CD4-positive, alpha-beta T cell treated with Interleukin-6 at 100 ng/mL for 8 hours (primary cell): Measurements from ENCODE around the gene CRYBA1.
"Not testable (repeated sequence)": the region's sequence is repeated elsewhere in the genome, so short reads cannot be mapped to it uniquely, and the experiment has no call there.

Experiments
- DNase-seq: peaks from one replicate; pipeline ENCODE4 v3.0.0-alpha.2; 2020; ENCODE audit warnings: mixed read lengths, low spot score

CRYBA1 gene

DNA sequence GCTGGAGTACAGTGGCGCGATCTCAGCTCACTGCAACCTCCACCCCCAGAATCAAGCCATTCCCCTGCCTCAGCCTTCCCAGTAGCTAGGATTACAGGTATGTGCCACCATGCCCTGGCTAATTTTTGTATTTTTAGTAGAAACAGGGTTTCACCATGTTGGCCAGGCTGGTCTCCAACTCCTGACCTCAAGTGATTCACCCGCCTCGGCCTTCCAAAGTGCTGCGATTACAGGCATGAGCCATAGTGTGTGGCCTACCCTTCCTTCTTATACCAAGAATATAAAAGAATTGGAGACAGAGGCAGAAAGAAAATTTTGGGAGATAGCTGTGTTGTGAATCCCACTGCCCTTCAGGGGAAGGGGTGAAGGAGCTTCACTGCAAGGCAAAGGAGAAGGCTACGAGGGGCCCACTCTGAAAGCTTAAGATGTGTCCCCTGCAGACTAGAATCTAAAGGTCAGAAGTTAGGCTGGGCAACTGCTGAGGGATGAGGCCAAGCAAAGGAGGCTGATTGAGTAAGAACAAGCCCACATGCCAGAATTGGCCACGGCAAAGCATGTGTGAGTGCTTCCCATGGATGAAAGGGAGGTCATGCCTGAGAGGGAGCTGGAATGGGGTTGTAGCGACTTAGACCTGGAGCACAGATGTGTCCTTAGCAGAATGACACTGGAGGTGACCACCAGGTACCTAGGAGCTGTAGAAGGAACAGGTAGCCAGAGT is 8.4 kb upstream of the CRYBA1 start:
- no peak for DNase-seq

DNA sequence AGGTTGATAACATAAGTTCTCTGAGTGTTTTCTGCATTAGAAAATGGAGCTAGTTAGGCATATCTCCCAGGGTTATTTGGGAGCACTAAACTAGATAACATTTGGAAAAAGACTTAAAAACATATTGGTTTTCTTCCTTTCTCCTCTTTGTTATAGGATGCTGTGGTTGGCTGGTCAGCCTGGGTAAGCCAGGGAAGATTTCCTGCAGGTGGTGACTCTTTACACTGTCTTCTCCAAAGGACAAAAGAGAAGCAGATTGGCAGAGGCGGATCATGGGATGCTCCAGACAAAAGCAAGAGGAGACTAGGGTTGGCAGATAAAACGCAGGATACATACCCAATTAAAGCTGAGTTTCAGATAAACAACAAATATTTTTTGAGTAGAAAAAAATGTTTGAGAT is 6.2 kb upstream of the CRYBA1 start:
- no peak for DNase-seq

DNA sequence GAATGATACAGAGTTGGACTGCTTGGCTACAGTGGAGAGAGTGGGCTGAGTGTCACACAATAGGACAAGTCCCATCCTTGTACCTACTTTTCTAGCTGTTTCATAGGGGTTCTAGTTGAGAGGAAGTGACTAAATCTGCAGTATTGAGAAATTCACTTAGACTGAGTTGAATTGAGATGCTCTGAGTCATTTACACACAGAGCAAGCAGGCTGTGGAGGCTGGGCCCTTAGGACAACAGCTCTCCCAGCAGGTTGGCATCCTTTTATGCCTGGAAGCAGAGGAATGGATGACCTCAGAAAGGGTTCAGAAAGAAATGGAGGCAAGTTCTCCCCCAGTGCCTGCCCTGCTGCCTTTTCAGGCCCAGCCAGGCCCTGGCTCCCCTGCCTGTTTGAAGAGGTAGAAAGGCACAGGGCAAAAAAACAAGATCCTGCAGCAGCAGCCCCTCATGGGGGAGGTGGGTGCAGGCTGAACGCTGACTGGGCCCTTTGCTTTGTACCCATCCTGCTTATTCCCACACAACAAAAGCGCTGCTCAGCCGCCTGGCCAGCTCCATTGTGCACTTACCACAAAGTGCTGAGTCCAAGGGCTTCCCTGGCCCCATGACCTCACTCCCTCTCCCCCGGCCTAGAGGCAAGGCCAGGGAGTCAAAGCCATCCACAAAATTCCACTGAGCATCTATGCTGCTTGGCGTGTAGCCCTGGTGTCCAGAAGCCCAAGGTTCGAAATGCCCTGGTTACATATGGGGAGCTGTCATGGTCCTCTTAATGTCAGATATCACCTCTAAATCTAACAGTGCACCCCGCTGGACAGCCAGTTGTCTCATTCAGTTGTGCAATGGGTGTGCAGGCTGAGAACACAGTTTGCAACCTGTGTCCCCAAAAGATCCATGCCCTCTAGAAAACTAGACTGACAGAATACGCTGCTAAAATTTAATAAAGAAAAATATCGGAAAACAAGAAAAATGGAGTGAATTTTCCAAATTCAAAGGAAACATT is 5.4 kb upstream of the CRYBA1 start:
- no peak for DNase-seq

DNA sequence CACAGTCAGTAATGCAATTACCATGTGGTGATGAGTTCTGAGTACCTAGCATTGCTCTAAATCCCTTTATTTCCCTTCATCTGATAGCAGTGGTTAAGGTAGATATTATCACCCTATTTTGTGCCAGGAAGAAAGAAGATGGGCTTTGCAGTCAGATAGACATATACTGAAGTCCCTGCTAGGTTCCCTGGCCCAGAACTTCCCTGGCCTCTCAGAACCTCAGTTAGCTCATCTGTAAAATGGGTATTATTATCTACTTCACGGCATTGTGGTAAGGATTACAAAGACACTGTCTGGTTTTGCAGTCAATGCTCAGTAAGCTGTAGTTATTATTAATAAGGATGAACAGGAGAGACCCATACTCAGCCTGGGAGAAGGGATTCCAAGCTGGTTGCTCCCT is 4.6 kb upstream of the CRYBA1 start:
- DNase-seq, result no peak

DNA sequence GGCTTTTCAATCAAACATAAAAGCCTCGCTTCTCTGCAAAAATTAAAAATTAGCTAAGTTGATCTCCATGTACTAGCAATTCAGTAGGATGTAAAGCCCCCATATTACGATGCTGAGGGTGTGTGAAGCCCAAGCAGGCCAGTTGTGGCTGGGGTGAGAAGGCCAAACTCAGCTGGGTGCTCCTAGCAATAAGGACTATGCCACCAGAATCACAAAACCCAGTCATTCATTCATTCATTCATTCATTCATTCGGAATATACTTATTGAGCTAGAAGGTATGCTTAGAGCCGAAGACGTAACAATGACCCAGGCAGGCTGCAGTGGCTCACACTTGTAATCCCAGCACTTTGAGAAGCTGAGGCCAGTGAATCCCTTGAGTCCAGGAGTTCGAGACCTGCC is 3.9 kb upstream of the CRYBA1 start:
- DNase-seq, result no peak

DNA sequence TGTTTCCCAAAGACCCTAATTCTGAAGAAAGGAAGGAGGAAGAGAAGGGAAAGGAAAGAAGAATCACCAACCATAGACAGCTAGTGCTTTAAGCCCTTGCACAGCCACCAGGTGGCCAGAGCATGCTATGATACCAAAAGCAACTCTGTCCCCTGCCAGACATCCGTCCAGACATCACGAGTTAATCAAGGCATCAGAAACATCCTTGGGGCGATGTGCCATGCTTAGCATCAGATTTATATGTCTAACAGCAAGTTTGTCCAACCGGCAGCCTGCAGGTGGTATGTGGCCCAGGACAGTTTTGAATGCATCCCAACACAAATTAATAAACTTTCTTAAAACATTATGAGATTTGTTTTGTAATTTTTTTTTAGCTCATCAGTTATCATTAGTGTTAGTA is 2.9 kb upstream of the CRYBA1 start:
- DNase-seq, result no peak

DNA sequence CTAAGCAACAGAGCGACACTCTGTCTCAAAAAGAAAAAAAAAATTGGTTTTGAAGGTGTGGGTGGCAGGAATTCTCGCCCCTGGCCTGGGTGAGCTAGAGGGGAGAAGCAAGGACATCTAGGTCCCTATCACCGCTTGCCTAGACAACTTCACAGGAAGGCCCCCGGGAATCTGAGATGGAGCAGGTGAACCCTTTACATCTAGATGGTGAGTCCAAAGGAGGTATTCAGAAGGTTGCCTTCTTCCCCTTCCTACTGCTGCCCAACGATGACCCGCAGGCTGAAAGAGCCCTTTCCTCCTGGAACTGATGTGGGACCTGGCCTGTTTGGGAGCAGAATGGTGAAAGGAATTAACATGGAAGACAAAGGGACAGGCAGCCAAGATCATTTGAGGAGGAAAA is 1.3 kb upstream of the CRYBA1 start:
- DNase-seq, result no peak

DNA sequence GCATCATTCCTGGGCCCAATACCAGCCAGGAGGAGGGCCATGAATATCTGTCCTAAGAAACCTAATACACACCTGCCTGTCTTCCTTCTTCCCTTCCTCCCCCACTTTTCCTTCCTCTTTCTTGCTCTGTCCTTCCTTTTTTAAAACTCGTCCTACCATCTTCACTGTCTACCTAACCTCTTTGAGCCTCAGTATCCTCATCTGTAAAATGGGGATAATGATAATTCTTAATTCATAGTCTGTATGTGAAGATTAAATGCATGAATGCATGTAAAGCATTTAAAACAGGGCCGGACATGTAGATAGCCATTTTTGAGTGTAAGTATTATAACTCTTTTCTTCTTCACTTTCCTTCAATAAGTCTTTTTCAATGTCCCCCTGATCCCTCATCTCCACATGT is 560 bp downstream of the CRYBA1 start:
- no peak for DNase-seq

DNA sequence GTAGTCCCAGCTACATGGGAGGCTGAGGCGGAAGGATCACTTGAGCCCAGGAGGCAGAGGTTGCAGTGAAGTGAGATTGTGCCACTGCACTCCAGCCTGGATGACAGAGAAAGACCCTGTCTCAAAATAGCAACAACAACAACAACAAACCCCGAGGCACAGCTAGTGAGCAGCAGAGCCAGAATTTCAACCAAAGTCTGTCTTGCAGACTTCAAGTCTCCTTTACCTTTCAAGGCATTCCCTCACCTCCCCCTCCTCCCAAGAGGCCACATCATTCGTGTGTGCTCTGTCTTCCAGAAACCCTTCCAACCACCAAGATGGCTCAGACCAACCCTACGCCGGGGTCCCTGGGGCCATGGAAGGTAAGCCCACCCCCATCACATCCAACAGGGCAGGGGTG is 2.2 kb downstream of the CRYBA1 start:
- no peak for DNase-seq

DNA sequence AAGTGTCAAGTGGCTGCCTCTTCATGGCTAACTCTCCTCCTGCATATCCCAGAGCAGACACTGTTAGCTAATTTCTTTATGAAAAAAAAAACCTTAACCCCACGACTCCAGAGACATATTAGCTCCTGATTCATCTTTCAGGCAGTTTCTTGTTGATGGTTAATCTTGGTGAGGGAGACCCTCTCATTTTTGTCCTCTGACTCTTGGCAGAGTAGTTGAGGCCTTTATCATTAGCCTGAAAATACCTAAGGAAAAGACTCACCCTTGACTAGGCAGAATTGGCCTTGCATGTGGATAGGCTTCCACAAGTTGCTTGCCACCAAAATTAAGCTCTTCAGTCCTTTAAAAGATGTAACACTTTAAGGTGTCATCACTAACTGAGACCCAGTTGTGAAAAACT is 4.0 kb downstream of the CRYBA1 start:
- no peak for DNase-seq

DNA sequence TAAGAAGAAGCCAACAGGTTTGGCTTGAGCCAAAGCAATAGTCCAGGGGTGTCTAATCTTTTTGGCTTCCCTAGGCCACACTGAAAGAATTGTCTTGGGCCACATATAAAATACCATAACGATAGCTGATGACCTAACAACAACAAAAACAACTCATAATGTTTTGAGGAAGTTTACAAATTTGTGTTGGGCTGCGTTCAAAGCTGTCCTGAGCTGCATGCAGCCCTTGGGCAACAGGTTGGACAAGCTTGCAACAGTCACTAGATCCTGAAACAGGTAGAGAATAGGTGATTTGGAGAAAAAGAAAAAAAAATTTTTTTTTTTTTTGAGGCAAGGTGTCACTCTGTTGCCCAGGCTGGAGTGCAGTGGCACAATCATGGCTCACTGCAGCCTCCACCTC is 4.5 kb downstream of the CRYBA1 start:
- no peak for DNase-seq

DNA sequence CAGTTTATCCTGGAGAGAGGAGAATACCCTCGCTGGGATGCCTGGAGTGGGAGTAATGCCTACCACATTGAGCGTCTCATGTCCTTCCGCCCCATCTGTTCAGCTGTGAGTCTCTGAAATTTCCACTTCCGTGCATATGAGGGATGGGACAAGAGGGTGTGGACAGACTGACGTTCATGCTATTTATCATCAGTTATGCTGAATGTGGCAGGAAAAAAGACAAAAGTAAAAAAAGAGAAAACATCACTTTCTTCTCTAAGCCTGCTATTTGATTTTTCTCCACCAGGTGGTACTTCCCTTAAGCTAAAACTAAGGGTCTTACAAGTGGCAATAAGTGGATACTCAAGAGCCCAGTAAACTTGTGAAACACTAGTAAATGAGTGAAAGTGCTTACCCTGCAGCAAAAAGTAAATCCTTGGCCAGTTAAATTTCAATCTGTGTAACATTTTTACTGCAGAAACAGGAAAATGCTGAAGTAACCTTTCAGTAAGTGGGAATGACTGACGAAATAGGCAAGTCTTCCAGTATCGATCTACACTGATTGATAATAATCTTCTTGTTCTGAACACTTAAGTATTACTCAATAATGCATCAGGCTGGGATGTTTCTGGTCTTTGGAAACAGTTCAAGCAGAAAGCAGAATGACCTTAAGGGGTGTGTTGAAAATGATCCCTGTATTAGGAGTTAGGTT is 5.6 kb downstream of the CRYBA1 start:
- no peak for DNase-seq

DNA sequence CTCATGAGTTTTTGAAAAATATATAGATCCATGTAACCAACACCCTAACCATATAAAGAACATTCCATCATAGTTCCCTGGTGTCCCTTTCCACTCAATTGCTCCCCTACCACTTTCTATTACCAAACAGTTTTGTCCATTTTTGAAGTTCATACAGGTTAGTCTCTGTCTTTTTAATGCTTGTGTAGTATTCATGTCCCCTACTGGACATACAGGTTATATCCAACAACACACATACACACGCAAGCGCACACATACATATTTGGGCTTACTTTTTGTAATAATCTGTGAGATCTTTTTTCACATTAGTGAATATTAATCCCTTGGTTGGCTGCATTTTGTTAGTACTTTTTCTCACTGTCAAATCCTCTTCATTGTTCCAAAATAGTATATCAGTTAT is 6.4 kb downstream of the CRYBA1 start:
- no peak for DNase-seq

DNA sequence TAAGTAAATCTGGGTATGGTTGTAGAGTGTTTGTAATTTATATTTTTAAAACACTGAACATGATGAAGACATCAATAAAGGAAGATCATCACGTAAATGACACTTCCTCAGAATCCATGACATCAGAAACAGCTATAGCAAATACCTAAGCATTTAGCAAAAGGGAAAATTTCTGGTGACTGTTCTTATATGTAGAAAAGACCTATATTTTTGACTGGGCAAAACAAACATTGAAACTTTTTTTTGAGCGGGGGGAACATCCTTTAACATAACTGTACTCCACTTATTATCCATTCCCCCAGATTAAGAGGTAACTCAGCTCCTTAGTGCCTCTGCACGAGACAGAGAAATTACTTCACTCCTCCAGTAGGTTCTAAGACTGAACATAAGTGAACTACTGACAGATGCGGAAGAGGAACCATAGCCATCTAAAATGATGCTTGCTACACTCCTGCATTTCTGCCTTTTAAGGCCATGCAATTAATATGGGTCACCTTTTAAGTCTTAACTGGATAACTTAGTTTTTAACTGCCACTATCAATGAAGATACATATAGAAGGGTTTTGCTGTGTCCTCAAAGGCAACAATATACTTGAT is 9.4 kb downstream of the CRYBA1 start:
- DNase-seq, result no peak

DNA sequence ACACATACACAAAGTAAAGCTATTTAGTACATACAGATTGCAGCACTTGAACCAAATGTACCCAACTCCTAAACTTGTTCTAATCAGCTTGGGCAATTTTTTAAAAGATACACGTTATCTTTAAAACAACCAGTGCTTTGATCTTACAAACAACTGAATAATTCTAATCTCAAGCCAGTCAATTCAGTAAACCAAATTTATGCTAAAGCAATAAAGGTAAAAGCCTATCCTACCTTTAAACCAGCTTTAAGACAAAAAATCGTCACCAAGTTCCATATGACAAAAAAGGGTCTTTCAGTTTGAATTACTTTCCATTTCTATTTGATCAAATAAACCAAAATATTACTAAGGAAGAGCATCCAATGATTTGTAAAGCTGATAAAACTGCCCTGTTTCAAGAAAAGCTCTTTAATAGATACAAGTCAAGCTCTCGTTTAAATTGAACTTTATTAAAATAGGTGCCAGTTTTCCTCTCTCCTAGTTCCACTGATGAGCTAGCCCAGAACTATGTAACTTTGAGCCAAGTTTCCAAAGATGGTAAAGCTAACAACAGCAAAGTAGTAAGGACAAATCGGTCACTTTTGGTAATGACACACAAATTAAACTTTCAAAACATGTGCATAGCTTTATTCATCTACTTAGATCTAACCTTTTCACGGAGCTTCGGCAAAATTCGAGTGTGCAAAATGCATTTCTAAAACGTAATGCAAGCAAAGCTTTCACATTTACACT is 10.2 kb downstream of the CRYBA1 start:
- no peak for DNase-seq

DNA sequence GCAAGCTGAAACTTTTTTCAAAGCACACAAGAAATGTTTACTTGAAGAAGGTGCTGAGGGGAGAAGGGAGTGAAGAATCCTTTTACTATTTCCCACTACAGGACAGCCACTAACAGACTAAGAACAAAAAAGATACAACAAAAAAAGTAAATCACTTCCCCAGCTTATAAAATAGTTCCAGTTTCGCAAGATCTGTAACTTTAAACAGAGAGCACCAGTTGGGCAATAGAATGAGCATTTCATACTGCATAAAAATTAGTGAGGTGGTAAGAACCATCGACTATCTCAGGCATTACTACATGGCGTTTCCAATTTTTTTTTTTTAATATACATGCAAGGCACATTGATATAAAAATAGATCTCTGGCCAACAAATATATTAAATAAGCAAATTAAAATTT is 11.1 kb downstream of the CRYBA1 start:
- DNase-seq, result no peak

DNA sequence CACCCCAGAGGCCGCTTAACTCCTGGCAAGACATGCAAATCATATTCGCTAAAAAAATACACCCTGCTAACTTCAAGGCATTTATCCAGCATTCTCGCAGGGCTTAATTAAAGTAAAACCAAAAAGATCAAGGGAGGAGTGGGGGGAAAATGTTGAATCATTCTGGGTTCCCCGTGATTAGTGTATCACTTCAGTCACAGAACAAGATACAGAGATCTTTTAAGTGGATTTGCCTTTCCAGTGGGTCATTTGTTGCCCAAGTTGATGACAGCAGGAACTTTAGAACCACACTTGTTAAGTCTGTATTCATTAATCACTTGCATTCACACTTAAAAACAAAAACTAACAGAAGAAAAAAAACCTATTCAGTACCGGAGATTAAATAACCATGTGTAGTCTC is 17.3 kb downstream of the CRYBA1 start:
- no peak for DNase-seq

DNA sequence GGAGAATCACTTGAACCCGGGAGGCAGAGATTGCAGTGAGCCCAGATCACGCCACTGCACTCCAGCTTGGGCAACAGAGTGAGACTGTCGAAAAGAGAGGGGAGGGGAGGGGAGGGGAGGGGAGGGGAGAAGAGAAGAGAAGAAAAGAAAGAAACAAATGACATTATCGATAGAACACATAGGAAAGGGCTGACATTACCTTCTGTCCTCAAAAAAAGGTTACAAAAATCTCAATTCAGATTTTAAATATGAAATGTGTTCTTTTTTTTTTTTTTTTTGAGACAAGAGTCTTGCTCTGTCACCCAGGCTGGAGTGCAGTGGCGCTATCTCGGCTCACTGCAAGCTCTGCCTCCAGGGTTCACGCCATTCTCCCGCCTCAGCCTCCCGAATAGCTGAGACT is 25.3 kb downstream of the CRYBA1 start:
- not testable (repeated sequence) for DNase-seq

DNA sequence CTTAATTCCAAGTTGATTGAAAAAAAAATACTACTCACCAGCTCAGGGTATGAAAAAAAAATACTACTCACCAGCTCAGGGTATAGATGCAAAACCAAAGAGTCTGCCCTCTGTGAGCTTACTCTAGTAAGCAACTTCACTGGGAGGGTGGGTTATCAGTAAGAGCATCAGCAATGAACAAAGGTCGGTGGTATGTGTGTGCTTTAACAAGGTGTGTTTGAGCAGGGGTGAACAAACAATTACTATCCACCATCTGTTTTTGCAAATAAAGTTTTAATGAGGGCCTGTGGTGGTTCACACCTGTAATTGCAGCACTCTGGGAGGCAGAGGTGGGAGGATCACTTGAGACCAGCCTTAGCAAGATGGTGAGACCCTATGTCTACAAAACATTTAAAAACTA is 27.3 kb downstream of the CRYBA1 start:
- DNase-seq, result no peak

DNA sequence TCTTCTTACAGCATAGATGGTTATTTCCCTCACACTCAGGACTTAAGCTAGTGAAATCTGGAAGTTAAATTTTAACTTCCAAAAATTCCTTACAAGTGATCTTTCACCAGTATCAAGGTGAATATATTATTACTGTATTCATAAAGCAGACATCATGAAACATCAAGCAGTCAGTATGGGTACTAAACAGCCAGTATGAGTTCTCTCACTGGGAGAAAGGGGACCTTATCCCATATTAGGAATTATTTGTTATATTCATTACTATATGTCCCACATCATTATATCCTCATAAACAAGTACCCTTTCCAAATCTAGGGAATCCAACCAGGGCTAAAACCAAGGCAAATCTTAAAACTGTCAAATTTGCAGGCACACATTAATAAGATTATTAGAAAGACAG is 32.0 kb downstream of the CRYBA1 start:
- no peak for DNase-seq

DNA sequence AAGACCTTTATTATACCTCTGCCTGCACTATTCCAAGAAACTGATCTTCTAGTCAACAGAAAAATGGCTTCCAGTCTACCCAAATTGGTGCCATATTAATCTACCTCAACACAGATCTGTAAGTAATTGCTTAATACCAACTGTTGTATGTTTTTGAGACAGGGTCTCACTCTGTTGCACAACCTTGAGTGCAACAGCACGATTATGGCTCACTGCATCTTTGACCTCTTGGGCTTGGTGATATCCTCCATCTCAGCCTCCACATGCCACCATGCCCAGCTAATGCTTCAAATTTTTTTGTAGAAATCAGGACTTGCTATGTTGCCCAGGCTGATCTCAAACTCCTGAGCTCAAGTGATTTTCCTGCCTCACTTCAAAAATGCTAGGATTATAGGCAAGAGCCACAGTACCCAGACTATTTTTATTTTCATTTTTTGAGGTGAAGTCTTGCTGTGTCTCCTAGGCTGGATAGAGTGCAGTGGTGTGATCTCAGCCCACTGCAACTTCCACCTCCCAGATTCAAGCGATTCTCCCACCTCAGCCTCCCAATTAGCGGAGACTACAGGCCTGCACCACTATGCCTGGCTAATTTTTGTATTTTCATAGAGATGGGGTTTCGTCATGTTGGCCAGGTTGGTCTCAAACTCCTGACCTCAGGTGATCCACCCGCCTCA is 32.9 kb downstream of the CRYBA1 start:
- DNase-seq, result no peak
